Stimulated activated CD8-positive, alpha-beta memory T cell treated with anti-CD3 and anti-CD28 coated beads, Interleukin-12 subunit alpha, Interleukin-12 subunit beta, amount 100 ng/mL, for 24 hours (primary cell): ENCODE results near the gene BPIFB6.

Source experiments
- DNase-seq: peaks from one replicate; pipeline ENCODE4 v3.0.0-alpha.2; 2020; ENCODE audit errors: extremely low read depth

The BPIFB6 gene

GRCh38 chr20:33031531-33031930 is at the start of gene BPIFB6:
Gene BPIFB6 (plus strand): TSS chr20:33031648. CDS start chr20:33031648, 0 bp downstream.
- DNase-seq, result no peak

GRCh38 chr20:32982617-32983458 is 48.6 kb upstream of the BPIFB6 start:
- DNase-seq, result no peak

GRCh38 chr20:32983459-32984112 is 47.9 kb upstream of the BPIFB6 start:
- DNase-seq, result no peak

GRCh38 chr20:32984196-32984595 is 47.3 kb upstream of the BPIFB6 start:
- DNase-seq, result no peak

- no peak for DNase-seq
Measured at GRCh38 chr20:32984631-32985354, 46.7 kb upstream of the BPIFB6 start.

- no peak for DNase-seq
Measured at GRCh38 chr20:32985596-32985995, 45.9 kb upstream of the BPIFB6 start.

GRCh38 chr20:32986331-32986966 is 45.0 kb upstream of the BPIFB6 start:
- no peak for DNase-seq

- DNase-seq, result no peak
Measured at GRCh38 chr20:32987044-32987825, 44.2 kb upstream of the BPIFB6 start.

- DNase-seq, result no peak
Measured at GRCh38 chr20:32988008-32988407, 43.4 kb upstream of the BPIFB6 start.

- DNase-seq, result no peak
Measured at GRCh38 chr20:32989507-32990283, 41.8 kb upstream of the BPIFB6 start.

GRCh38 chr20:32990426-32990825 is 41.0 kb upstream of the BPIFB6 start:
- DNase-seq, result no peak

- DNase-seq, result no peak
Measured at GRCh38 chr20:32991383-32991782, 40.1 kb upstream of the BPIFB6 start.

GRCh38 chr20:32991792-32992641 is 39.4 kb upstream of the BPIFB6 start:
- no peak for DNase-seq

GRCh38 chr20:32993496-32994050 is 37.9 kb upstream of the BPIFB6 start:
- no peak for DNase-seq

GRCh38 chr20:32995802-32996201 is 35.6 kb upstream of the BPIFB6 start:
- no peak for DNase-seq

GRCh38 chr20:32997431-32997830 is 34.0 kb upstream of the BPIFB6 start:
- no peak for DNase-seq

GRCh38 chr20:32999603-33000250 is 31.7 kb upstream of the BPIFB6 start:
- DNase-seq, result no peak

GRCh38 chr20:33000802-33001466 is 30.5 kb upstream of the BPIFB6 start:
- no peak for DNase-seq
